Esophagus muscularis mucosa (tissue), 4 donors: ENCODE results near the gene SUCLA2. TPM values are rescaled to one million over a fixed set of nuclear protein-coding genes. Genes with fewer than 3 reads are reported as not detected.

Experiments
- DNase-seq: peaks from one replicate; pipeline ENCODE4 v3.0.0-alpha.2; 2017; ENCODE audit errors: extremely low spot score
- H3K27ac ChIP-seq, 4 donors: fragments of 200-600 bp; sonication (generic); replicated peaks in 1 of 4; 1 replicate in 3 of 4; 2 replicates in 1 of 4; pipeline ENCODE4 v1.5.1; 2016 to 2019; ENCODE audit warnings: mild to moderate bottlenecking in 1 of 4
- H3K27me3 ChIP-seq, 4 donors: fragments of 200-600 bp; sonication (generic); one replicate each; pipeline versions ENCODE4 v1.5.1 to v1.6.0; 2016 to 2019
- H3K36me3 ChIP-seq, 4 donors: fragments of 200-600 bp; sonication (generic); one replicate each; pipeline ENCODE4 v1.5.1; 2016 to 2019
- H3K4me1 ChIP-seq, 4 donors: fragments of 200-600 bp; sonication (generic); one replicate each; pipeline ENCODE4 v1.5.1; 2016 to 2019
- H3K4me3 ChIP-seq, 4 donors: fragments of 200-600 bp; sonication (generic); 1 replicate in 2 of 4; 2 replicates in 2 of 4; pipeline ENCODE4 v1.5.1; 2016 to 2019; ENCODE audit warnings: mild to moderate bottlenecking in 4 of 4, moderate library complexity in 1 of 4
- H3K9me3 ChIP-seq, 4 donors: fragments of 200-600 bp; sonication (generic); 1 replicate in 3 of 4; 2 replicates in 1 of 4; pipeline ENCODE4 v1.5.1; 2016 to 2019
- CTCF ChIP-seq, 3 experiments: fragments of 200-600 bp in 2 of 3; fragments of 450-650 bp in 1 of 3; sonication (generic) in 2 of 3; IDR thresholded peaks; one replicate each; pipeline ENCODE4 v1.5.1; 2017 to 2019; ENCODE audit warnings: antibody characterized with exemption in 3 of 3, mild to moderate bottlenecking in 2 of 3, moderate library complexity in 1 of 3
- EP300 ChIP-seq: sonication (generic); formaldehyde crosslinking; IDR thresholded peaks from one replicate; pipeline ENCODE4 v1.6.1; 2017; ENCODE audit warnings: antibody characterized with exemption
- POLR2A ChIP-seq: fragments of 450-650 bp; IDR thresholded peaks from one replicate; pipeline ENCODE4 v1.6.1; 2017; ENCODE audit warnings: antibody characterized with exemption, moderate library complexity, mild to moderate bottlenecking, low read depth
- POLR2AphosphoS5 ChIP-seq, 2 donors: sonication (generic); formaldehyde crosslinking; IDR thresholded peaks; one replicate each; pipeline ENCODE4 v1.6.1; 2017; ENCODE audit warnings: antibody characterized with exemption in 2 of 2
- WGBS: methylation state at CpG from one replicate; pipeline ENCODE4 v1.1.5; 2018; 5-methylcytosine and 5-hydroxymethylcytosine counted together
- intact Hi-C: fragments of 100-400 bp; cut with DNase I; formaldehyde crosslinking; loops from one replicate; pipeline ENCODE4 v1.15.1; 2023
- total RNA-seq, 4 donors: library from RNA; depleted of rRNA; stranded (reverse); fragments of >200 nt; gene quantifications; one replicate each; pipeline versions ENCODE4 v1.1.0 to v1.2.1, GENCODE V29; 2016

The SUCLA2 gene
- total RNA-seq, result 10 to 100 TPM; 42.1 to 62.7 (median 50.0) TPM

GRCh38 chr13:48001114-48001881 is at the start of gene SUCLA2:
SUCLA2 (minus strand) TSS chr13:48001273; CDS start chr13:48001269, 4 bp downstream.
- 5% methylated on average over 19 of the region's 52 CpGs for WGBS
- Histone ChIP-seq H3K27me3 (no peaks in the 10 kb centered on the region), H3K27ac (peak within 1 kb of the TSS; percentile 82 to 89 (median 85)), H3K4me1 (peaks cover 30 to 47% (median 45%) of the 10 kb centered on the region in 4 donors), H3K36me3 (peaks cover 0 to 2% (median under 1%) of the 10 kb centered on the region in 4 donors), H3K4me3 (peak within 1 kb of the TSS; percentile 80 to 100 (median 92)), H3K9me3 (no peaks in the 10 kb centered on the region)
- intact Hi-C loops, result loop anchor here (5.0 kb wide), 1 partner anchor 36 kb away; the partner anchor contains the start of gene NUDT15
- DNase-seq, result peak; percentile 94
- TF ChIP-seq EP300, result no peak
- TF ChIP-seq CTCF (IDR thresholded peaks at IDR 0.05), result peak in 2 of 3 experiments; percentile 6 to 13
- peak; percentile 85 to 90 for TF ChIP-seq POLR2AphosphoS5 (IDR thresholded peaks at IDR 0.05)

GRCh38 chr13:48050550-48050949 is 49.5 kb upstream of the SUCLA2 start:
- no peaks in the 10 kb centered on the region for H3K27me3 ChIP-seq
- H3K9me3 ChIP-seq, result no peaks in the 10 kb centered on the region
- no peaks in the 10 kb centered on the region for H3K4me1 ChIP-seq
- DNase-seq, result no peak
- intact Hi-C loops, result no loop called here
- TF ChIP-seq POLR2A, result no peak
- no peak for TF ChIP-seq EP300
- TF ChIP-seq CTCF (IDR thresholded peaks at IDR 0.05), result no peak
- no peak for TF ChIP-seq POLR2AphosphoS5 (IDR thresholded peaks at IDR 0.05)
- 91% methylated on average over 3 of the region's 3 CpGs for WGBS
- H3K4me3 ChIP-seq, result no peak overlapping the region
- H3K36me3 ChIP-seq, result peaks cover 10 to 80% (median 47%) of the 10 kb centered on the region in 4 donors
- no peak overlapping the region for H3K27ac ChIP-seq

- TF ChIP-seq EP300 (no peak), POLR2AphosphoS5 (IDR thresholded peaks at IDR 0.05) (no peak), POLR2A (no peak), CTCF (IDR thresholded peaks at IDR 0.05) (no peak)
- H3K9me3 ChIP-seq, result no peaks in the 10 kb centered on the region
- no peak overlapping the region for H3K4me3 ChIP-seq
- peaks cover 0 to 37% (median 26%) of the 10 kb centered on the region in 4 donors for H3K36me3 ChIP-seq
- H3K4me1 ChIP-seq, result peaks cover 0 to 1% (median 0%) of the 10 kb centered on the region in 4 donors
- no peak for DNase-seq
- no peaks in the 10 kb centered on the region for H3K27me3 ChIP-seq
- no peak overlapping the region for H3K27ac ChIP-seq
- intact Hi-C loops, result loop anchor here (10.0 kb wide), 1 partner anchor 51 kb away; the partner anchor contains the start of gene MED4
Measured at GRCh38 chr13:48043789-48044503, 42.9 kb upstream of the SUCLA2 start.

GRCh38 chr13:48042894-48043293 is 41.8 kb upstream of the SUCLA2 start:
- peaks cover 0 to 11% (median 9%) of the 10 kb centered on the region in 4 donors for H3K4me1 ChIP-seq
- intact Hi-C loops, result loop anchor here (10.0 kb wide), 1 partner anchor 52 kb away; the partner anchor contains the start of gene MED4
- no peak overlapping the region for H3K4me3 ChIP-seq
- TF ChIP-seq CTCF (IDR thresholded peaks at IDR 0.05) (no peak), POLR2AphosphoS5 (IDR thresholded peaks at IDR 0.05) (no peak), POLR2A (no peak), EP300 (no peak)
- H3K36me3 ChIP-seq, result peaks cover 0 to 27% (median 16%) of the 10 kb centered on the region in 4 donors
- H3K27ac ChIP-seq, result no peak overlapping the region
- WGBS, result 100% methylated on average over 2 of the region's 2 CpGs
- no peak for DNase-seq
- H3K27me3 ChIP-seq, result no peaks in the 10 kb centered on the region
- H3K9me3 ChIP-seq, result no peaks in the 10 kb centered on the region
